ENCODE results near the gene LRP1.

LRP1 gene

GRCh38 chr12:57255916-57256315, 127.6 kb downstream of the LRP1 start:
- H3K9me3 ChIP-seq (ENCODE audit: insufficient read depth, low read depth, low read length): no peaks in the 10 kb centered on the region
- no peaks in the 10 kb centered on the region for H3K9me2 ChIP-seq (replicated peaks; ENCODE audit: low read depth, low read length)
- TF ChIP-seq EZH2phosphoT487 (IDR thresholded peaks at IDR 0.05; ENCODE audit: borderline replicate concordance): no peak
- TF ChIP-seq, protein P1, sequence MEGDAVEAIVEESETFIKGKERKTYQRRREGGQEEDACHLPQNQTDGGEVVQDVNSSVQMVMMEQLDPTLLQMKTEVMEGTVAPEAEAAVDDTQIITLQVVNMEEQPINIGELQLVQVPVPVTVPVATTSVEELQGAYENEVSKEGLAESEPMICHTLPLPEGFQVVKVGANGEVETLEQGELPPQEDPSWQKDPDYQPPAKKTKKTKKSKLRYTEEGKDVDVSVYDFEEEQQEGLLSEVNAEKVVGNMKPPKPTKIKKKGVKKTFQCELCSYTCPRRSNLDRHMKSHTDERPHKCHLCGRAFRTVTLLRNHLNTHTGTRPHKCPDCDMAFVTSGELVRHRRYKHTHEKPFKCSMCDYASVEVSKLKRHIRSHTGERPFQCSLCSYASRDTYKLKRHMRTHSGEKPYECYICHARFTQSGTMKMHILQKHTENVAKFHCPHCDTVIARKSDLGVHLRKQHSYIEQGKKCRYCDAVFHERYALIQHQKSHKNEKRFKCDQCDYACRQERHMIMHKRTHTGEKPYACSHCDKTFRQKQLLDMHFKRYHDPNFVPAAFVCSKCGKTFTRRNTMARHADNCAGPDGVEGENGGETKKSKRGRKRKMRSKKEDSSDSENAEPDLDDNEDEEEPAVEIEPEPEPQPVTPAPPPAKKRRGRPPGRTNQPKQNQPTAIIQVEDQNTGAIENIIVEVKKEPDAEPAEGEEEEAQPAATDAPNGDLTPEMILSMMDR (conservative IDR thresholded peaks at IDR 0.05; ENCODE audit: low read length): no peak
- H3K36me3 ChIP-seq (ENCODE audit: insufficient read depth, low read length): peaks cover 33% of the 10 kb centered on the region; the same call in 1 of the 2 replicates
- no peaks in the 10 kb centered on the region for H3K79me2 ChIP-seq (ENCODE audit: insufficient read depth, low read length)
- no peaks in the 10 kb centered on the region for H3F3A ChIP-seq (ENCODE audit: low read depth)
- no peaks in the 10 kb centered on the region for H3K27me3 ChIP-seq (ENCODE audit: insufficient read depth, low read length, poor library complexity, severe bottlenecking)
- H4K20me1 ChIP-seq (ENCODE audit: insufficient read depth, low read length, poor library complexity, severe bottlenecking): no peaks in the 10 kb centered on the region
- H2AFZ ChIP-seq (ENCODE audit: low read length): no peak overlapping the region
- H3K4me3 ChIP-seq (ENCODE audit: low read length, poor library complexity, severe bottlenecking): no peak overlapping the region
- H3K4me1 ChIP-seq (ENCODE audit: insufficient read depth, low read length, poor library complexity, severe bottlenecking): no peaks in the 10 kb centered on the region
- H3K9ac ChIP-seq (ENCODE audit: low read depth, low read length, poor library complexity, severe bottlenecking): no peak overlapping the region
- H3K4me2 ChIP-seq (ENCODE audit: low read depth, low read length, poor library complexity, severe bottlenecking): no peak overlapping the region

GRCh38 chr12:57258977-57259970, 131.0 kb downstream of the LRP1 start:
- H4K20me1 ChIP-seq (ENCODE audit: insufficient read depth, low read length, poor library complexity, severe bottlenecking): no peaks in the 10 kb centered on the region
- H3K36me3 ChIP-seq (ENCODE audit: insufficient read depth, low read length): peaks cover 33% of the 10 kb centered on the region; the same call in 1 of the 2 replicates
- no peaks in the 10 kb centered on the region for H3F3A ChIP-seq (ENCODE audit: low read depth)
- H3K9me3 ChIP-seq (ENCODE audit: insufficient read depth, low read depth, low read length): no peaks in the 10 kb centered on the region
- TF ChIP-seq, protein P1 (conservative IDR thresholded peaks at IDR 0.05; ENCODE audit: low read length): no peak
- TF ChIP-seq EZH2phosphoT487 (IDR thresholded peaks at IDR 0.05; ENCODE audit: borderline replicate concordance): no peak
- no peak overlapping the region for H3K4me2 ChIP-seq (ENCODE audit: low read depth, low read length, poor library complexity, severe bottlenecking)
- H3K4me1 ChIP-seq (ENCODE audit: insufficient read depth, low read length, poor library complexity, severe bottlenecking): no peaks in the 10 kb centered on the region
- H3K79me2 ChIP-seq (ENCODE audit: insufficient read depth, low read length): no peaks in the 10 kb centered on the region
- no peak overlapping the region for H2AFZ ChIP-seq (ENCODE audit: low read length)
- no peaks in the 10 kb centered on the region for H3K27me3 ChIP-seq (ENCODE audit: insufficient read depth, low read length, poor library complexity, severe bottlenecking)
- H3K4me3 ChIP-seq (ENCODE audit: low read length, poor library complexity, severe bottlenecking): no peak overlapping the region
- no peaks in the 10 kb centered on the region for H3K9me2 ChIP-seq (replicated peaks; ENCODE audit: low read depth, low read length)
- H3K9ac ChIP-seq (ENCODE audit: low read depth, low read length, poor library complexity, severe bottlenecking): no peak overlapping the region

- Histone ChIP-seq H3K79me2 (ENCODE audit: insufficient read depth, low read length) (no peaks in the 10 kb centered on the region), H3K9me3 (ENCODE audit: insufficient read depth, low read depth, low read length) (no peaks in the 10 kb centered on the region), H3K36me3 (ENCODE audit: insufficient read depth, low read length) (peaks cover 33% of the 10 kb centered on the region; the same call in 1 of the 2 replicates)
These were observed 132.1 kb downstream of the LRP1 start for GRCh38 chr12:57260366-57260765.

More at GRCh38 chr12:57260366-57260765, 132.1 kb downstream of the LRP1 start:
- H3K4me1 ChIP-seq (ENCODE audit: insufficient read depth, low read length, poor library complexity, severe bottlenecking): no peaks in the 10 kb centered on the region
- H3K4me2 ChIP-seq (ENCODE audit: low read depth, low read length, poor library complexity, severe bottlenecking): no peak overlapping the region
- no peaks in the 10 kb centered on the region for H3K9me2 ChIP-seq (replicated peaks; ENCODE audit: low read depth, low read length)
- no peaks in the 10 kb centered on the region for H3F3A ChIP-seq (ENCODE audit: low read depth)
- no peak for TF ChIP-seq EZH2phosphoT487 (IDR thresholded peaks at IDR 0.05; ENCODE audit: borderline replicate concordance)
- no peak overlapping the region for H3K9ac ChIP-seq (ENCODE audit: low read depth, low read length, poor library complexity, severe bottlenecking)
- no peak overlapping the region for H3K4me3 ChIP-seq (ENCODE audit: low read length, poor library complexity, severe bottlenecking)
- H4K20me1 ChIP-seq (ENCODE audit: insufficient read depth, low read length, poor library complexity, severe bottlenecking): no peaks in the 10 kb centered on the region
- no peaks in the 10 kb centered on the region for H3K27me3 ChIP-seq (ENCODE audit: insufficient read depth, low read length, poor library complexity, severe bottlenecking)
- no peak overlapping the region for H2AFZ ChIP-seq (ENCODE audit: low read length)

Measured in Loucy (cell line).